HepG2 (cell line): ENCODE data around the gene MED13. TPM values are rescaled to one million over a fixed set of nuclear protein-coding genes. Genes with fewer than 3 reads are reported as not detected.

Experiments
- AGO1 ChIP-seq: fragments of 200-400 bp; formaldehyde crosslinking; IDR thresholded peaks from 2 replicates; pipeline ENCODE4 v1.6.1; 2017; ENCODE audit warnings: mild to moderate bottlenecking, low read depth, low read length, moderate library complexity; ENCODE audit not compliant: poor library complexity, severe bottlenecking
- ASH2L ChIP-seq: fragments of 300-600, 200-600 bp; sonication (generic); IDR thresholded peaks from 2 replicates; pipeline ENCODE4 v1.7.0; 2017; ENCODE audit warnings: low read depth, mild to moderate bottlenecking, moderate library complexity, mixed read lengths, low read length; ENCODE audit not compliant: insufficient read length
- ERF ChIP-seq: IDR thresholded peaks from 2 replicates; pipeline ENCODE4 v1.6.1; 2018; ENCODE audit warnings: missing biosample characterization, missing genetic modification reagents
- IRF2 ChIP-seq: IDR thresholded peaks from 2 replicates; pipeline ENCODE4 v1.6.1; 2018; ENCODE audit warnings: missing genetic modification reagents, missing compliant biosample characterization
- SOX13 ChIP-seq, 3 experiments: fragments of 450-650 bp in 1 of 3; sonication (generic) in 1 of 3; formaldehyde crosslinking in 1 of 3; IDR thresholded peaks in 2 of 3; conservative IDR thresholded peaks in 1 of 3; 2 replicates each; pipeline versions ENCODE4 v1.5.0 to v1.6.1; 2016 to 2020; ENCODE audit warnings: antibody characterized with exemption in 1 of 3, mild to moderate bottlenecking in 1 of 3, missing compliant biosample characterization in 1 of 3, missing genetic modification reagents in 1 of 3, moderate library complexity in 1 of 3
- ZFP82 ChIP-seq: sonication (generic); formaldehyde crosslinking; IDR thresholded peaks from 2 replicates; pipeline ENCODE4 v1.5.1; 2020; ENCODE audit warnings: mild to moderate bottlenecking, missing genetic modification reagents, borderline replicate concordance
- ZNF10 ChIP-seq: sonication (generic); formaldehyde crosslinking; IDR thresholded peaks from 2 replicates; pipeline ENCODE4 v1.4.0; 2020; ENCODE audit warnings: mild to moderate bottlenecking, low read depth, missing genetic modification reagents, borderline replicate concordance
- ZNF530 ChIP-seq: sonication (generic); formaldehyde crosslinking; IDR thresholded peaks from 2 replicates; pipeline ENCODE4 v1.5.0; 2020; ENCODE audit warnings: low read depth, mild to moderate bottlenecking, missing genetic modification reagents
- ZNF543 ChIP-seq: sonication (generic); formaldehyde crosslinking; IDR thresholded peaks from 2 replicates; pipeline ENCODE4 v1.4.0; 2020; ENCODE audit warnings: mild to moderate bottlenecking, missing genetic modification reagents
- ZNF768 ChIP-seq: sonication (generic); formaldehyde crosslinking; IDR thresholded peaks from 2 replicates; pipeline ENCODE4 v1.4.0; 2020; ENCODE audit warnings: missing genetic modification reagents
- ZNF883 ChIP-seq: sonication (generic); formaldehyde crosslinking; IDR thresholded peaks from 2 replicates; pipeline ENCODE4 v1.5.1; 2020; ENCODE audit warnings: mild to moderate bottlenecking, missing genetic modification reagents; ENCODE audit errors: not compliant biosample characterization
- polyA plus RNA-seq, 8 experiments: library from polyadenylated mRNA; depleted of rRNA in 3 of 8; stranded (reverse) in 7 of 8; unstranded in 1 of 8; fragments of >200 nt; fragmentation: Illumina TruSeq in 4 of 8; extraction: Trizol in 4 of 8; gene quantifications; 2 replicates each; pipeline versions ENCODE4 v1.2.1 to v1.2.3, GENCODE V29; 2011 to 2016; ENCODE audit warnings: low read depth in 4 of 8, missing spikeins in 1 of 8, mixed read lengths in 1 of 8; ENCODE audit not compliant: insufficient read depth in 1 of 8
- total RNA-seq, 5 experiments: library from RNA; depleted of rRNA; stranded (reverse); fragments of >200 nt; fragmentation: Illumina TruSeq; extraction: Trizol; gene quantifications; 2 replicates each; pipeline ENCODE4 v1.2.3, GENCODE V29; 2016; ENCODE audit warnings: low read depth in 1 of 5
- TF ChIP-seq, protein P1 (sequence below): sonication (generic); formaldehyde crosslinking; IDR thresholded peaks from 2 replicates; pipeline ENCODE4 v1.4.0; 2020; ENCODE audit warnings: missing genetic modification reagents
- TF ChIP-seq, protein P2 (sequence below): sonication (generic); formaldehyde crosslinking; IDR thresholded peaks from 2 replicates; pipeline ENCODE4 v1.8.0; 2022; ENCODE audit warnings: mild to moderate bottlenecking, missing genetic modification reagents, moderate library complexity
- TF ChIP-seq, protein P3 (sequence below): sonication (generic); formaldehyde crosslinking; conservative IDR thresholded peaks from 2 replicates; pipeline ENCODE4 v1.8.0; 2022; ENCODE audit warnings: missing genetic modification reagents
- TF ChIP-seq, protein P4 (sequence below): sonication (generic); formaldehyde crosslinking; IDR thresholded peaks from 2 replicates; pipeline ENCODE4 v1.5.1; 2020; ENCODE audit warnings: missing genetic modification reagents, mild to moderate bottlenecking, borderline replicate concordance
- TF ChIP-seq, protein P5 (sequence below): sonication (generic); formaldehyde crosslinking; IDR thresholded peaks from 2 replicates; pipeline ENCODE4 v1.4.0; 2020; ENCODE audit warnings: mild to moderate bottlenecking, missing genetic modification reagents, borderline replicate concordance
- TF ChIP-seq, protein P6 (sequence below): sonication (generic); formaldehyde crosslinking; IDR thresholded peaks from 2 replicates; pipeline ENCODE4 v1.4.0; 2020; ENCODE audit warnings: missing genetic modification reagents, borderline replicate concordance

MED13 gene
- total and polyA plus RNA-seq, 2 of the 13 experiments (the other 11 are each of a cell fraction or from before 2014, with no cell fraction given): 27.4 to 69.1 TPM

DNA sequence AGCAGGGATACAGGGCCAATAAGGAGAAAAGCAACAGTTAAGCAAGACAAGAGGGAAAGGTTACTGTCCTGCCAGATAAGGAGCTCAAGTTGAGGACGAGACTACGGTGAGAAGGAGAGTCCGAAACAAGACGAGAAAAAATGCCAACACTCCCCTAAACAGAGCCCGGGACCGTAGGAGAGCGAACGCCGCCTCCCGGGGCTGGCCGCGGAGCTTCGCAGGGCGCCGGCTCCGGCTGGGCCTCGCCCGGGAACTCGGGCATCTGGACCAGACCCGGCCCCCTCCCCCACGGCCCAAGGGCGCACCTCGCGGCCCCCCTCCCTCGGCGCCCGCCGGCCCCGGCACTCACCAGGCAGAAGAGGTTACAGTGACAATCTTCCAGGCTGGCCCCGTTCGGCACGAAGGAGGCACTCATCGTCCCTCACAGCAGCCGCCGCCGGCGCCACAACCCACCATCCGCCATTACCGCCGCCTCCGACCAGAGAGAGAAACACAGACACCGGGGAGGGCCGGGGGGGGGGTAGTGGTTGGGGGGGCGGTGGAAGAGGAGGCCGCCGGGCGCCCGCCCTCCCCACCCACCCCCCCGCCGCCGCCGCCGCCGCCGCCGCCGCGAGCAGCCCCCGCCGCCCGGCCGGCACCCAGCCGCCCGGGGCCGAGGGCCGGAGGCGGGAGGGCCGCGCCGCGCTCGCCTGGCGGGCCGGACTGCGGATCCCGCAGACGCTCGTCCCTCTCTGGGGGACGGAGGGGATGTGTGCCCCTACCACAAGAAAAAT lies at the start of gene MED13 (continued):
- TF ChIP-seq, protein P1, sequence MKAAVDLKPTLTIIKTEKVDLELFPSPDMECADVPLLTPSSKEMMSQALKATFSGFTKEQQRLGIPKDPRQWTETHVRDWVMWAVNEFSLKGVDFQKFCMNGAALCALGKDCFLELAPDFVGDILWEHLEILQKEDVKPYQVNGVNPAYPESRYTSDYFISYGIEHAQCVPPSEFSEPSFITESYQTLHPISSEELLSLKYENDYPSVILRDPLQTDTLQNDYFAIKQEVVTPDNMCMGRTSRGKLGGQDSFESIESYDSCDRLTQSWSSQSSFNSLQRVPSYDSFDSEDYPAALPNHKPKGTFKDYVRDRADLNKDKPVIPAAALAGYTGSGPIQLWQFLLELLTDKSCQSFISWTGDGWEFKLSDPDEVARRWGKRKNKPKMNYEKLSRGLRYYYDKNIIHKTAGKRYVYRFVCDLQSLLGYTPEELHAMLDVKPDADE: peak; percentile 13; the same call in 1 of the 2 replicates
- TF ChIP-seq IRF2 (CRISPR knock-in tag) (0 out of 2 replicates have a peak, but pooled peaks have one; percentile 17), AGO1 (peak; percentile 16), ZNF768 (CRISPR knock-in tag) (peak; percentile 38; the same call in 1 of the 2 replicates), SOX13 (IDR thresholded peaks at IDR 0.05) (no peak), SOX13 (CRISPR knock-in tag; conservative IDR thresholded peaks at IDR 0.05 in 1 of 2, IDR thresholded peaks at IDR 0.05 in 1 of 2) (peak in 1 of 2 experiments; percentile 5; a peak in 1 of 4 replicates), ZNF543 (no peak; the same call in 1 of the 2 replicates), ASH2L (peak; percentile 19), ZNF10 (CRISPR knock-in tag) (no peak), ZNF883 (no peak), ERF (CRISPR knock-in tag) (peak; percentile 28; the same call in 1 of the 2 replicates), ZNF530 (no peak), ZFP82 (CRISPR knock-in tag) (no peak)
- TF ChIP-seq, protein P2, sequence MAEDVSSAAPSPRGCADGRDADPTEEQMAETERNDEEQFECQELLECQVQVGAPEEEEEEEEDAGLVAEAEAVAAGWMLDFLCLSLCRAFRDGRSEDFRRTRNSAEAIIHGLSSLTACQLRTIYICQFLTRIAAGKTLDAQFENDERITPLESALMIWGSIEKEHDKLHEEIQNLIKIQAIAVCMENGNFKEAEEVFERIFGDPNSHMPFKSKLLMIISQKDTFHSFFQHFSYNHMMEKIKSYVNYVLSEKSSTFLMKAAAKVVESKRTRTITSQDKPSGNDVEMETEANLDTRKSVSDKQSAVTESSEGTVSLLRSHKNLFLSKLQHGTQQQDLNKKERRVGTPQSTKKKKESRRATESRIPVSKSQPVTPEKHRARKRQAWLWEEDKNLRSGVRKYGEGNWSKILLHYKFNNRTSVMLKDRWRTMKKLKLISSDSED (CRISPR knock-in tag): no peak
- TF ChIP-seq, protein P3, sequence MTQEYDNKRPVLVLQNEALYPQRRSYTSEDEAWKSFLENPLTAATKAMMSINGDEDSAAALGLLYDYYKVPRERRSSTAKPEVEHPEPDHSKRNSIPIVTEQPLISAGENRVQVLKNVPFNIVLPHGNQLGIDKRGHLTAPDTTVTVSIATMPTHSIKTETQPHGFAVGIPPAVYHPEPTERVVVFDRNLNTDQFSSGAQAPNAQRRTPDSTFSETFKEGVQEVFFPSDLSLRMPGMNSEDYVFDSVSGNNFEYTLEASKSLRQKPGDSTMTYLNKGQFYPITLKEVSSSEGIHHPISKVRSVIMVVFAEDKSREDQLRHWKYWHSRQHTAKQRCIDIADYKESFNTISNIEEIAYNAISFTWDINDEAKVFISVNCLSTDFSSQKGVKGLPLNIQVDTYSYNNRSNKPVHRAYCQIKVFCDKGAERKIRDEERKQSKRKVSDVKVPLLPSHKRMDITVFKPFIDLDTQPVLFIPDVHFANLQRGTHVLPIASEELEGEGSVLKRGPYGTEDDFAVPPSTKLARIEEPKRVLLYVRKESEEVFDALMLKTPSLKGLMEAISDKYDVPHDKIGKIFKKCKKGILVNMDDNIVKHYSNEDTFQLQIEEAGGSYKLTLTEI (CRISPR knock-in tag): no peak
- TF ChIP-seq, protein P4, sequence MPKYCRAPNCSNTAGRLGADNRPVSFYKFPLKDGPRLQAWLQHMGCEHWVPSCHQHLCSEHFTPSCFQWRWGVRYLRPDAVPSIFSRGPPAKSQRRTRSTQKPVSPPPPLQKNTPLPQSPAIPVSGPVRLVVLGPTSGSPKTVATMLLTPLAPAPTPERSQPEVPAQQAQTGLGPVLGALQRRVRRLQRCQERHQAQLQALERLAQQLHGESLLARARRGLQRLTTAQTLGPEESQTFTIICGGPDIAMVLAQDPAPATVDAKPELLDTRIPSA (CRISPR knock-in tag): 0 out of 2 replicates have a peak, but pooled peaks have one; percentile 28
- TF ChIP-seq, protein P5, sequence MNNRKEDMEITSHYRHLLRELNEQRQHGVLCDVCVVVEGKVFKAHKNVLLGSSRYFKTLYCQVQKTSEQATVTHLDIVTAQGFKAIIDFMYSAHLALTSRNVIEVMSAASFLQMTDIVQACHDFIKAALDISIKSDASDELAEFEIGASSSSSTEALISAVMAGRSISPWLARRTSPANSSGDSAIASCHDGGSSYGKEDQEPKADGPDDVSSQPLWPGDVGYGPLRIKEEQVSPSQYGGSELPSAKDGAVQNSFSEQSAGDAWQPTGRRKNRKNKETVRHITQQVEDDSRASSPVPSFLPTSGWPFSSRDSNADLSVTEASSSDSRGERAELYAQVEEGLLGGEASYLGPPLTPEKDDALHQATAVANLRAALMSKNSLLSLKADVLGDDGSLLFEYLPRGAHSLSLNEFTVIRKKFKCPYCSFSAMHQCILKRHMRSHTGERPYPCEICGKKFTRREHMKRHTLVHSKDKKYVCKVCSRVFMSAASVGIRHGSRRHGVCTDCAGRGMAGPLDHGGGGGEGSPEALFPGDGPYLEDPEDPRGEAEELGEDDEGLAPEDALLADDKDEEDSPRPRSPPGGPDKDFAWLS: no peak
- TF ChIP-seq, protein P6, sequence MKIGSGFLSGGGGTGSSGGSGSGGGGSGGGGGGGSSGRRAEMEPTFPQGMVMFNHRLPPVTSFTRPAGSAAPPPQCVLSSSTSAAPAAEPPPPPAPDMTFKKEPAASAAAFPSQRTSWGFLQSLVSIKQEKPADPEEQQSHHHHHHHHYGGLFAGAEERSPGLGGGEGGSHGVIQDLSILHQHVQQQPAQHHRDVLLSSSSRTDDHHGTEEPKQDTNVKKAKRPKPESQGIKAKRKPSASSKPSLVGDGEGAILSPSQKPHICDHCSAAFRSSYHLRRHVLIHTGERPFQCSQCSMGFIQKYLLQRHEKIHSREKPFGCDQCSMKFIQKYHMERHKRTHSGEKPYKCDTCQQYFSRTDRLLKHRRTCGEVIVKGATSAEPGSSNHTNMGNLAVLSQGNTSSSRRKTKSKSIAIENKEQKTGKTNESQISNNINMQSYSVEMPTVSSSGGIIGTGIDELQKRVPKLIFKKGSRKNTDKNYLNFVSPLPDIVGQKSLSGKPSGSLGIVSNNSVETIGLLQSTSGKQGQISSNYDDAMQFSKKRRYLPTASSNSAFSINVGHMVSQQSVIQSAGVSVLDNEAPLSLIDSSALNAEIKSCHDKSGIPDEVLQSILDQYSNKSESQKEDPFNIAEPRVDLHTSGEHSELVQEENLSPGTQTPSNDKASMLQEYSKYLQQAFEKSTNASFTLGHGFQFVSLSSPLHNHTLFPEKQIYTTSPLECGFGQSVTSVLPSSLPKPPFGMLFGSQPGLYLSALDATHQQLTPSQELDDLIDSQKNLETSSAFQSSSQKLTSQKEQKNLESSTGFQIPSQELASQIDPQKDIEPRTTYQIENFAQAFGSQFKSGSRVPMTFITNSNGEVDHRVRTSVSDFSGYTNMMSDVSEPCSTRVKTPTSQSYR: peak; percentile 60
